22Rv1 (cell line): ENCODE measurements around the gene CUX1.

ENCODE experiments used
- CTCF ChIP-seq: fragments of 450-650 bp; IDR thresholded peaks from 2 replicates; pipeline ENCODE4 v1.5.1; 2017; ENCODE audit warnings: mild to moderate bottlenecking
- ZFX ChIP-seq: fragments of 450-650 bp; IDR thresholded peaks from 2 replicates; pipeline ENCODE4 v1.6.1; 2017; ENCODE audit warnings: antibody characterized with exemption, borderline replicate concordance

- TF ChIP-seq CTCF (no peak), ZFX (no peak)
These were observed 101.0 kb downstream of the CUX1 start for GRCh38 chr7:101918426-101918825.
